MM.1S (cell line): Measurements from ENCODE around the gene KCTD17.

ENCODE experiments used
- DNase-seq: peaks from one replicate; pipeline ENCODE4 v3.0.0-alpha.2; 2015
- H2AFZ ChIP-seq: fragments of 300-600 bp; sonication (generic); 2 replicates; pipeline ENCODE4 v1.6.0; 2016; ENCODE audit warnings: antibody characterized with exemption, low read length
- H3F3A ChIP-seq: fragments of 300-600 bp; sonication (generic); 2 replicates; pipeline ENCODE4 v1.6.1; 2016; ENCODE audit warnings: mild to moderate bottlenecking, antibody characterized with exemption, low read length, moderate library complexity, mixed read lengths; ENCODE audit not compliant: insufficient read depth
- H3K27ac ChIP-seq: fragments of 300-600 bp; sonication (generic); 2 replicates; pipeline ENCODE4 v1.5.1; 2016; ENCODE audit warnings: mild to moderate bottlenecking, low read length
- H3K27me3 ChIP-seq: fragments of 300-600 bp; sonication (generic); replicated peaks from 2 replicates; pipeline ENCODE4 v1.6.0; 2016; ENCODE audit warnings: low read length; ENCODE audit not compliant: insufficient read depth
- H3K36me3 ChIP-seq: fragments of 300-600 bp; sonication (generic); replicated peaks from 2 replicates; pipeline ENCODE4 v1.6.1; 2016; ENCODE audit warnings: mild to moderate bottlenecking, low read length, mixed read lengths; ENCODE audit not compliant: insufficient read depth
- H3K4me1 ChIP-seq: fragments of 300-600 bp; sonication (generic); 2 replicates; pipeline ENCODE4 v1.6.1; 2016; ENCODE audit warnings: low read length, mixed read lengths
- H3K4me2 ChIP-seq: fragments of 300-600 bp; sonication (generic); 2 replicates; pipeline ENCODE4 v1.6.0; 2016; ENCODE audit warnings: low read depth, low read length
- H3K4me3 ChIP-seq: fragments of 300-600 bp; sonication (generic); 2 replicates; pipeline ENCODE4 v1.5.1; 2016; ENCODE audit warnings: low read length, mixed read lengths
- H3K79me2 ChIP-seq: fragments of 300-600 bp; sonication (generic); 2 replicates; pipeline ENCODE4 v1.6.1; 2016; ENCODE audit warnings: mixed run types, low read length, mixed read lengths
- H3K9ac ChIP-seq: fragments of 300-600 bp; sonication (generic); 2 replicates; pipeline ENCODE4 v1.6.1; 2016; ENCODE audit warnings: low read length, mixed read lengths
- H3K9me2 ChIP-seq: fragments of 300-600 bp; sonication (generic); replicated peaks from 2 replicates; pipeline ENCODE4 v1.6.1; 2016; ENCODE audit warnings: mild to moderate bottlenecking, low read length, mixed read lengths; ENCODE audit not compliant: insufficient read depth
- H3K9me3 ChIP-seq: fragments of 300-600 bp; sonication (generic); replicated peaks from 2 replicates; pipeline ENCODE4 v1.6.1; 2016; ENCODE audit warnings: mild to moderate bottlenecking, low read length, mixed read lengths; ENCODE audit not compliant: insufficient read depth
- H4K20me1 ChIP-seq: fragments of 300-600 bp; sonication (generic); 2 replicates; pipeline ENCODE4 v1.6.1; 2016; ENCODE audit warnings: mild to moderate bottlenecking, low read length, moderate library complexity, mixed read lengths; ENCODE audit not compliant: insufficient read depth
- EZH2 ChIP-seq: fragments of 300-600 bp; sonication (generic); optimal IDR thresholded peaks from 2 replicates; pipeline ENCODE3; 2017; ENCODE audit warnings: low read depth, mild to moderate bottlenecking, antibody characterized with exemption, low read length, mixed read lengths
- EZH2phosphoT487 ChIP-seq: fragments of 300-600 bp; sonication (generic); IDR thresholded peaks from 2 replicates; pipeline ENCODE4 v1.6.1; 2018; ENCODE audit warnings: antibody characterized with exemption, low read length
- TF ChIP-seq, protein P1 (sequence below): fragments of 300-600 bp; sonication (generic); IDR thresholded peaks from 2 replicates; pipeline ENCODE4 v1.5.1; 2016; ENCODE audit warnings: antibody characterized with exemption, low read length, mixed read lengths

The KCTD17 gene

DNA sequence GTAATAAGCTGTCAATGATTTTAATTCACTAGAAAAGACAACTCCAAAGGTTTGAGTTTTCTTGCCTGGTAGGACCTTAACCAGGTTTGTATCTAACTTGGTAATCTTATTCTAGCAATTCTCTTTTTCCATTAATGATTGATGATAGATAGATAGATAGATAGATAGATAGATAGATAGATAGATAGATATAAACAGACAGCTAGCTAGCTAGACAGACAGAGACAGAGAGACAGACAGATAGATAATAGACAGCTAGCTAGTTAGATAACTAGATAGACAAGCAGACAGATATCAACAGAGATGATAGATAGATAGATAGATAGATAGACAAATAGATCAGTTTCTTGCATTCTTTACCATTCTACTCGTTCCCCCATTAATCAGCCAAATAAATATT, 42.7 kb downstream of the KCTD17 start:
- Histone ChIP-seq H3F3A (no peaks in the 10 kb centered on the region), H3K36me3 (no peaks in the 10 kb centered on the region), H4K20me1 (no peaks in the 10 kb centered on the region), H3K4me3 (no peak overlapping the region), H3K4me2 (no peak overlapping the region), H3K27ac (no peak overlapping the region), H3K79me2 (no peaks in the 10 kb centered on the region), H3K4me1 (no peaks in the 10 kb centered on the region), H3K9ac (no peak overlapping the region), H3K9me2 (no peaks in the 10 kb centered on the region), H3K9me3 (no peaks in the 10 kb centered on the region), H2AFZ (no peak overlapping the region), H3K27me3 (peaks cover 91% of the 10 kb centered on the region)
- TF ChIP-seq EZH2phosphoT487 (no peak), EZH2 (no peak)
- TF ChIP-seq, protein P1, sequence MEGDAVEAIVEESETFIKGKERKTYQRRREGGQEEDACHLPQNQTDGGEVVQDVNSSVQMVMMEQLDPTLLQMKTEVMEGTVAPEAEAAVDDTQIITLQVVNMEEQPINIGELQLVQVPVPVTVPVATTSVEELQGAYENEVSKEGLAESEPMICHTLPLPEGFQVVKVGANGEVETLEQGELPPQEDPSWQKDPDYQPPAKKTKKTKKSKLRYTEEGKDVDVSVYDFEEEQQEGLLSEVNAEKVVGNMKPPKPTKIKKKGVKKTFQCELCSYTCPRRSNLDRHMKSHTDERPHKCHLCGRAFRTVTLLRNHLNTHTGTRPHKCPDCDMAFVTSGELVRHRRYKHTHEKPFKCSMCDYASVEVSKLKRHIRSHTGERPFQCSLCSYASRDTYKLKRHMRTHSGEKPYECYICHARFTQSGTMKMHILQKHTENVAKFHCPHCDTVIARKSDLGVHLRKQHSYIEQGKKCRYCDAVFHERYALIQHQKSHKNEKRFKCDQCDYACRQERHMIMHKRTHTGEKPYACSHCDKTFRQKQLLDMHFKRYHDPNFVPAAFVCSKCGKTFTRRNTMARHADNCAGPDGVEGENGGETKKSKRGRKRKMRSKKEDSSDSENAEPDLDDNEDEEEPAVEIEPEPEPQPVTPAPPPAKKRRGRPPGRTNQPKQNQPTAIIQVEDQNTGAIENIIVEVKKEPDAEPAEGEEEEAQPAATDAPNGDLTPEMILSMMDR, result no peak
- DNase-seq, result no peak

DNA sequence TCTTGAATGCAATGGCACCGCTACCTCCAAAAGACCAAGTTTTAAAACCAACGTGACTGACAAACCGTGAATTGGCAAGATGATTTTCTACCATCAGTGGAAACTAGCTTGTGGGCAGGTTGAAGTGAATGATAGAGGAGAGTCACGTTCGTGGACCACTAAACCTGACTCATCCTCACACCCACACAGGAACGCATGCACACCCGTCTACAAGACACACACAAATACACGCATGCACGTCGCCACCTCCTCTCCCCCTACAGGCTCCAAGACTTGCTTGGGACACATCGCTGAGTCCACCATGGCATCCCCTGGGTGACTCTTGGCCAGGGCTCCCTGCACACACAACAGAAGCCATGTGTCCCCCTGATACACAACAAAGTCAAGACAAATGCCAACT, 43.6 kb downstream of the KCTD17 start:
- Histone ChIP-seq H3K9ac (no peak overlapping the region), H3K27me3 (peaks cover 93% of the 10 kb centered on the region), H4K20me1 (no peaks in the 10 kb centered on the region), H3K79me2 (no peaks in the 10 kb centered on the region), H3K9me2 (no peaks in the 10 kb centered on the region), H3K4me2 (no peak overlapping the region), H3F3A (no peaks in the 10 kb centered on the region), H3K9me3 (no peaks in the 10 kb centered on the region), H3K4me1 (no peaks in the 10 kb centered on the region), H2AFZ (no peak overlapping the region), H3K36me3 (no peaks in the 10 kb centered on the region), H3K4me3 (no peak overlapping the region), H3K27ac (no peak overlapping the region)
- no peak for DNase-seq
- TF ChIP-seq EZH2phosphoT487 (no peak), EZH2 (no peak)
- TF ChIP-seq, protein P1, result no peak

DNA sequence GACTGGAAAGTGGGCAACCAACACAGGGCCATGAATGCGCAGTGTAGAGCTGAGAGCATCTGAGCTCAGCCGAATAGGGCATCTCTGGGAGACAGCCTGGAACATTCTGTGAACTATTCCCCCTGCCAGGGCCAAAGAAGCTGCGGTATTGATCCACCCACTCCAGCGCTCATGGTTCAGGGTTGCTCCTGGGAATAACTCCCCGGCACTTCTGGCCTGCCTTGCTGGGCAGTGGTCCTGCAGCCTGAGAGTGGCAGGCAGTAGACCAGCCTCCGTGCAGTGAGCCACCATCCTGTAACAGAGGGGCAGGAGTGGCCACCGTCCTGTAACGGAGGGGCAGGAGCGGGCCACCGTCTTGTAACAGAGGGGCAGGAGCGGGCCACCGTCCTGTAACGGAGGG, 45.8 kb downstream of the KCTD17 start:
- DNase-seq, result no peak
- TF ChIP-seq EZH2, result no peak
- Histone ChIP-seq H3K27ac (no peak overlapping the region), H3K79me2 (no peaks in the 10 kb centered on the region), H4K20me1 (no peaks in the 10 kb centered on the region), H3K9ac (no peak overlapping the region), H3K9me3 (no peaks in the 10 kb centered on the region), H3K4me2 (no peak overlapping the region), H2AFZ (no peak overlapping the region), H3K36me3 (no peaks in the 10 kb centered on the region), H3F3A (no peaks in the 10 kb centered on the region), H3K9me2 (no peaks in the 10 kb centered on the region), H3K4me1 (no peaks in the 10 kb centered on the region), H3K27me3 (peaks cover 93% of the 10 kb centered on the region), H3K4me3 (no peak overlapping the region)

DNA sequence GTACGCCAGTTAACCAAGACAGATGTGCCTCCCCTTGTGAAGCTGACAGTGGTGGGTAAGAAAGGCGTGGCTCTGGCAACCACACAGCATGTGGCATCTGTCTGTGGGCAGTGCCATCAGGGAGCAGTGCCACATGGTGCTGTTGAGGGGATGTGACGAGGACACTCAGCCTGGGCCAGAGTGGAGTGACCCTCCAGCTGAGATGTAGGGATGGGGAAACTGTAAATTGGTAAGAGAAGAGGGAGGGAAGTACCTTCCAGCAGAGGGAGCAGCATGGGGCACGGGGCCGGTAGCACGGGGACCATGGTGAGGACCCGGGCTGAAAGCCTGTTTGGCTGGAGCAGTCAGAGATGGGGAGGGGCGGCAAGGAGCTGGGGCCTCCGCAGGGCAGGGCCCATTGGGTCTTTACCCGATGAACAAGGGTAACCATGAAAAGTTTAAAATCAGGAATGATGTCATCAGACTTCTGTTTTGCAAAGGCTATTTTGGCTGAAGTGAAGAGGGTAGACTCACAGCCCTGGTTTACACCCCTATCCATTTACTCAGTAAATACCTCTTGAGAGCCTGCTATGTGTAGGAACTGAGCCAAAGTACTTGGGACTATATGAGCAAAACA, 47.5 kb downstream of the KCTD17 start:
- H3K9me2 ChIP-seq, result no peaks in the 10 kb centered on the region
- H2AFZ ChIP-seq, result no peak overlapping the region
- H3K4me2 ChIP-seq, result no peak overlapping the region
- no peaks in the 10 kb centered on the region for H3F3A ChIP-seq
- DNase-seq, result no peak
- no peaks in the 10 kb centered on the region for H3K36me3 ChIP-seq
- H3K79me2 ChIP-seq, result no peaks in the 10 kb centered on the region
- H3K27ac ChIP-seq, result no peak overlapping the region
- no peak overlapping the region for H3K4me3 ChIP-seq
- no peaks in the 10 kb centered on the region for H3K4me1 ChIP-seq
- peaks cover 99% of the 10 kb centered on the region for H3K27me3 ChIP-seq
- no peak for TF ChIP-seq EZH2phosphoT487
- TF ChIP-seq, protein P1, result 0 out of 2 replicates have a peak, but pooled peaks have one; percentile 11
- no peaks in the 10 kb centered on the region for H4K20me1 ChIP-seq
- H3K9ac ChIP-seq, result no peak overlapping the region
- no peaks in the 10 kb centered on the region for H3K9me3 ChIP-seq
